SK-N-SH treated with all-trans-retinoic acid at 6 μM for 48 hours (cell line): ENCODE data around the gene RPP30.

Experiments
- ATAC-seq: fragments of 200-7000 bp; cut with Tn5 transposase; 3 replicates; pipeline ENCODE4 v1.9.1; 2020; ENCODE audit warnings: mild to moderate bottlenecking, moderate library complexity
- CSDC2 ChIP-seq: fragments of 250-450 bp; sonication (Bioruptor Pico); IDR thresholded peaks from 2 replicates; pipeline ENCODE4 v1.5.0; 2020; ENCODE audit warnings: mild to moderate bottlenecking, moderate library complexity
- ESRRG ChIP-seq: fragments of 250-450 bp; sonication (Bioruptor Pico); IDR thresholded peaks from 2 replicates; pipeline ENCODE4 v1.6.1; 2021; ENCODE audit warnings: mild to moderate bottlenecking

Gene RPP30

DNA sequence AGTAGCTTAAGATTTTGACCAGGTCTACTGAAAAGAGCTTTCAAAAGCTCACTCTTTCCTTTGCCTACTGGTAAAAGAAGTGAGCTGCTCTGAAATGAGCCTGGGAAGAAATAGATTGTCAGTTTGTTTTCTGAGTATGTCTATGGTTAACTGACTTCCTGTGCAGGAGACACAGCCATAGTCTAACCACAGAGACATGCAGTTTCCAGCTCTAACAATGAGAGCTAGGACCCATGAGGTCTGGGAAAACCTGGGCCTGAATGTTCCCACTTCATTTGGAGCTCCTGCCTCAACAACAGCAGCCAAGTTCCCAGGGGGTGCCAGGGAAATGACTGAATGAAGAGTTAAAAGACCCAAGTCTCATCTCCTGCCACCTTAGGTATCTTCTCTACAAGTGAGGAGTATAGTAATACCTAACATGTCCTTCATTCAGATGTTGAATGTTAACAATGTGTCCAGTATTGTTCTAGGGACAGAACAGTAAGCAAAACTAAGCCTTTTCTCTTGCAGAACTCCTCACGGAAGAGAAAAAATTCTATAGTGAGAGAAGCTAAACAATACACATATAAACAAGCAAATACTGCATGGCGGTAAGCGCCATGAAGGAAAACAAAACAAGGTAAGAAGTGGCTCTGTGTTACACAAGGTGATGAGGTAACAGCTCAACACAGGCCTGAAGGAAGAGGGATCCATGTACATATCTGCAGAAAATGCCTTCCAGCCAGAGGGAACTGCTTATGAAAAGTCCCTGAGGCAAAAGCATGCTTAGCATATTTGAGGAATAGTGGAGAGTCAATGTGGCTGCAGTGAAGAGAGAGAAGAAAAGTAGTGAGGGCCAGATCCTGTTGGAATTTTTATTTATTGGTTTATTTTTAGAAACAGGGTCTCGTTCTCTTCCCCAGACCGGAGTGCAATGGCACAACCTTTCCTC, 75.5 kb downstream of the RPP30 start:
- no peak for TF ChIP-seq CSDC2 (CRISPR knock-in tag)
- TF ChIP-seq ESRRG (CRISPR knock-in tag) = no peak
- ATAC-seq = no peak; the same call in 2 of the 3 replicates
